ENCODE data around the gene LRTM2. TPM values are rescaled to one million over a fixed set of nuclear protein-coding genes. Genes with fewer than 3 reads are reported as not detected.

LRTM2 gene
- total RNA-seq, 1 donor from 2014 or later: 14.6 TPM

DNA sequence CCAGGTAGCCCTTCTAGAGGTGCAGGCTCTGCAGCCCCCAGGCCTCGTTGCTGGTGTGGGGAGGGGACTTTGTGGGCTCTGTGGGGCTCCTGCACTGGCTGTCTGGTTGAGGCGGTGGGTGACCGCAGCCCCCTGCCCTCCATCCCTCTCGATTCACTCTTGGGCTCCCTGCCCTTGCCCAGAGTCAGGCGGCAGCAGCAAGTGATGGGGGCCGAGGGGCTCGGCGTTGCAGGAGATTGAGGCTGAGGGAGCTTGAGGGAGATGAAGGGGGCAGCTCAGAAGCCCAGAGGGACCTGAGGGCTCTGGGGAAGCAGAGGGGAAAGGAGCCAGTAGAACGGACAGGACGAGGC lies 9.5 kb upstream of the LRTM2 start:
- DNase-seq: no peak
- TF ChIP-seq, protein P1, sequence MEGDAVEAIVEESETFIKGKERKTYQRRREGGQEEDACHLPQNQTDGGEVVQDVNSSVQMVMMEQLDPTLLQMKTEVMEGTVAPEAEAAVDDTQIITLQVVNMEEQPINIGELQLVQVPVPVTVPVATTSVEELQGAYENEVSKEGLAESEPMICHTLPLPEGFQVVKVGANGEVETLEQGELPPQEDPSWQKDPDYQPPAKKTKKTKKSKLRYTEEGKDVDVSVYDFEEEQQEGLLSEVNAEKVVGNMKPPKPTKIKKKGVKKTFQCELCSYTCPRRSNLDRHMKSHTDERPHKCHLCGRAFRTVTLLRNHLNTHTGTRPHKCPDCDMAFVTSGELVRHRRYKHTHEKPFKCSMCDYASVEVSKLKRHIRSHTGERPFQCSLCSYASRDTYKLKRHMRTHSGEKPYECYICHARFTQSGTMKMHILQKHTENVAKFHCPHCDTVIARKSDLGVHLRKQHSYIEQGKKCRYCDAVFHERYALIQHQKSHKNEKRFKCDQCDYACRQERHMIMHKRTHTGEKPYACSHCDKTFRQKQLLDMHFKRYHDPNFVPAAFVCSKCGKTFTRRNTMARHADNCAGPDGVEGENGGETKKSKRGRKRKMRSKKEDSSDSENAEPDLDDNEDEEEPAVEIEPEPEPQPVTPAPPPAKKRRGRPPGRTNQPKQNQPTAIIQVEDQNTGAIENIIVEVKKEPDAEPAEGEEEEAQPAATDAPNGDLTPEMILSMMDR (IDR thresholded peaks at IDR 0.05; ENCODE audit: partially characterized antibody, unreplicated experiment): no peak
- Mint-ChIP-seq H3K27ac (ENCODE audit: unreplicated experiment) (no peak overlapping the region), H3K9me3 (ENCODE audit: unreplicated experiment) (peaks cover 4% of the 10 kb centered on the region), H3K36me3 (ENCODE audit: unreplicated experiment) (peaks cover 6% of the 10 kb centered on the region), H3K4me1 (ENCODE audit: low read depth, unreplicated experiment) (peaks cover 4% of the 10 kb centered on the region), H3K27me3 (ENCODE audit: unreplicated experiment) (peaks cover 12% of the 10 kb centered on the region), H3K4me3 (ENCODE audit: unreplicated experiment) (no peak overlapping the region)

DNA sequence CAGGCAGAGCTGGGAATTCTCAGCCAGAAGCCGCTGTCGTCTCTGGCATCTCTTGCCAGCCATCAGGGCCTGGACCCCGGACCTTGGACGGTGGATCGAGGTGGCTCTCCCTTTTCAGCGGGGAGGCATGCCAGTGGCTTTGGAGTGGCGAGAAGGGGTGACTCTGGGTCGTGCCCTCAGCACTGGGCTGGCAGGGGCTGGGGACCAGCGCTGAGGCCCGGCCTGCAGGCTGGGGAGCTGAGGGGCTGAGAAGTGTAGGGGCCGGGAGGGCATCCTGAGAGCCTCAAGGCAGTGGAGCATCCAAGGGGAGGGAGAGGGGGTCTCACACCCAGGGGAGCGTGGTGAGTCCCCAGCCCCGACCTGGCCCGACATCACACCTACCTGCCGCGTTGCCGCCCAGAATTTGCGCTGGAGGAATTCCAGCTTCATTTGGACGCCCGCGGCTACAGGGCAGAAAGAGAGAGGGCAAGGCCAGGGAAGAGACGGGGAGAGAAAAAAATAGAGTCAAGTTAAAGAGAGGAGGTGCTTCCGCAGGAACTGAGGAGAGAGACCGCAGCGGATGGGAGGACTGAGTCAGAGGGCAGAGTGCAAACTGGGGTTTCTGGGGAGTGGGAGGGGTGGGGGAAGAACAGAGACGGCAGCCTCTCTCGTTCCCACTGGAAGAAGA lies 9.0 kb upstream of the LRTM2 start:
- H3K27ac Mint-ChIP-seq (ENCODE audit: unreplicated experiment): no peak overlapping the region
- TF ChIP-seq, protein P1 (IDR thresholded peaks at IDR 0.05; ENCODE audit: partially characterized antibody, unreplicated experiment): no peak

DNA sequence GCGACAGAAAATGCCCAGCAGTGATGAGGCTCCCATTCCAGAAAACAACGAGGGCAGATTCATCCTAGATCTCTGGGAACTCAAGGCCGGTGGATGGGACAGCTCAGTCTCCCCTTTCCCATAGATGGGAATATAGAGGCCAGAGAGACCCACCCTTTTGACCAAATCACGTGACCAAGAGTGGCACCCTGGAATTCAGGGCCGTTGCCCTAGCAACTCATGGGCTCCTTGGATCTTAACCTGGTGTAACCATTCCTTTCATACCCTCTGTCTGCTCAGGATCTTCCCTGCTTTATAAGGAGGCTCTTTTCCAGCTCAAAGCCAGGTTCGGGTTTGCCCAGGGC lies 8.4 kb upstream of the LRTM2 start:
- peaks cover 12% of the 10 kb centered on the region for H3K27me3 Mint-ChIP-seq (ENCODE audit: unreplicated experiment)
- H3K27ac Mint-ChIP-seq (ENCODE audit: unreplicated experiment): no peak overlapping the region
- peaks cover 6% of the 10 kb centered on the region for H3K4me1 Mint-ChIP-seq (ENCODE audit: low read depth, unreplicated experiment)
- H3K9me3 Mint-ChIP-seq (ENCODE audit: unreplicated experiment): peaks cover 4% of the 10 kb centered on the region
- DNase-seq: no peak
- H3K36me3 Mint-ChIP-seq (ENCODE audit: unreplicated experiment): peaks cover 6% of the 10 kb centered on the region
- no peak overlapping the region for H3K4me3 Mint-ChIP-seq (ENCODE audit: unreplicated experiment)
- TF ChIP-seq, protein P1 (IDR thresholded peaks at IDR 0.05; ENCODE audit: partially characterized antibody, unreplicated experiment): no peak

More for the DNA sequence above, 9.0 kb upstream of the LRTM2 start:
- Mint-ChIP-seq H3K4me1 (ENCODE audit: low read depth, unreplicated experiment) (peaks cover 6% of the 10 kb centered on the region), H3K36me3 (ENCODE audit: unreplicated experiment) (peaks cover 6% of the 10 kb centered on the region), H3K4me3 (ENCODE audit: unreplicated experiment) (no peak overlapping the region), H3K27me3 (ENCODE audit: unreplicated experiment) (peaks cover 12% of the 10 kb centered on the region), H3K9me3 (ENCODE audit: unreplicated experiment) (peaks cover 4% of the 10 kb centered on the region)
- no peak for DNase-seq

- H3K36me3 Mint-ChIP-seq (ENCODE audit: unreplicated experiment): peaks cover 6% of the 10 kb centered on the region
- no peak overlapping the region for H3K27ac Mint-ChIP-seq (ENCODE audit: unreplicated experiment)
- peaks cover 4% of the 10 kb centered on the region for H3K9me3 Mint-ChIP-seq (ENCODE audit: unreplicated experiment)
- no peak for DNase-seq
- peaks cover 12% of the 10 kb centered on the region for H3K27me3 Mint-ChIP-seq (ENCODE audit: unreplicated experiment)
- TF ChIP-seq, protein P1 (IDR thresholded peaks at IDR 0.05; ENCODE audit: partially characterized antibody, unreplicated experiment): no peak
- peaks cover 4% of the 10 kb centered on the region for H3K4me1 Mint-ChIP-seq (ENCODE audit: low read depth, unreplicated experiment)
- no peak overlapping the region for H3K4me3 Mint-ChIP-seq (ENCODE audit: unreplicated experiment)
Measured at GRCh38 chr12:1812650-1813302, 7.6 kb upstream of the LRTM2 start.

- H3K27me3 Mint-ChIP-seq (ENCODE audit: unreplicated experiment): peaks cover 15% of the 10 kb centered on the region
- H3K27ac Mint-ChIP-seq (ENCODE audit: unreplicated experiment): no peak overlapping the region
- H3K36me3 Mint-ChIP-seq (ENCODE audit: unreplicated experiment): peaks cover 6% of the 10 kb centered on the region
- H3K9me3 Mint-ChIP-seq (ENCODE audit: unreplicated experiment): peaks cover 5% of the 10 kb centered on the region
- TF ChIP-seq, protein P1 (IDR thresholded peaks at IDR 0.05; ENCODE audit: partially characterized antibody, unreplicated experiment): no peak
- H3K4me1 Mint-ChIP-seq (ENCODE audit: low read depth, unreplicated experiment): peaks cover 8% of the 10 kb centered on the region
- no peak for DNase-seq
- no peak overlapping the region for H3K4me3 Mint-ChIP-seq (ENCODE audit: unreplicated experiment)
Measured at GRCh38 chr12:1814266-1814665, 6.1 kb upstream of the LRTM2 start.
